ENCODE results near the gene ST7L.

Gene ST7L

DNA sequence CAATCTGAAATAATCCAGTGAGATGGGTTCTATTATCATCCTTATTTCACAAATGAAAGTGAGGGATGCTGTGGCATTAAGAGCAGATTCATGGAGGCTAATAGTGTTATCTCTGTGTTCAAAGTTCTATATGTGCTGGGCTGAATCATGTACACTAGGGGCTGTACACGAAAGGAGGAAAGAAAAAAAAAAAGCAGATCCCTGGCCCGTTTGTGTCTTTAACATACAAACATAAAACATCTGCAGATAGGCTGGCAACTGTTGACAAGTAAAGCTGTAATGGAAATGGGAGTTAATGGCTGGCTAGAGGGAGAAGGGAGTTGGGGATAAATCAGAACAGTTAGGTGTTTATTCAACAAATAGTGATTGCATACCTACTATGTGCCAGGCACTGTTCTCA is 107.0 kb downstream of the ST7L start:
- no peak overlapping the region for H3K4me3 ChIP-seq (ENCODE audit: low read length)
- TF ChIP-seq, protein P1, sequence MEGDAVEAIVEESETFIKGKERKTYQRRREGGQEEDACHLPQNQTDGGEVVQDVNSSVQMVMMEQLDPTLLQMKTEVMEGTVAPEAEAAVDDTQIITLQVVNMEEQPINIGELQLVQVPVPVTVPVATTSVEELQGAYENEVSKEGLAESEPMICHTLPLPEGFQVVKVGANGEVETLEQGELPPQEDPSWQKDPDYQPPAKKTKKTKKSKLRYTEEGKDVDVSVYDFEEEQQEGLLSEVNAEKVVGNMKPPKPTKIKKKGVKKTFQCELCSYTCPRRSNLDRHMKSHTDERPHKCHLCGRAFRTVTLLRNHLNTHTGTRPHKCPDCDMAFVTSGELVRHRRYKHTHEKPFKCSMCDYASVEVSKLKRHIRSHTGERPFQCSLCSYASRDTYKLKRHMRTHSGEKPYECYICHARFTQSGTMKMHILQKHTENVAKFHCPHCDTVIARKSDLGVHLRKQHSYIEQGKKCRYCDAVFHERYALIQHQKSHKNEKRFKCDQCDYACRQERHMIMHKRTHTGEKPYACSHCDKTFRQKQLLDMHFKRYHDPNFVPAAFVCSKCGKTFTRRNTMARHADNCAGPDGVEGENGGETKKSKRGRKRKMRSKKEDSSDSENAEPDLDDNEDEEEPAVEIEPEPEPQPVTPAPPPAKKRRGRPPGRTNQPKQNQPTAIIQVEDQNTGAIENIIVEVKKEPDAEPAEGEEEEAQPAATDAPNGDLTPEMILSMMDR (conservative IDR thresholded peaks at IDR 0.05; ENCODE audit: low read depth, low read length): no peak
- no peak for DNase-seq (ENCODE audit: low read depth)

DNA sequence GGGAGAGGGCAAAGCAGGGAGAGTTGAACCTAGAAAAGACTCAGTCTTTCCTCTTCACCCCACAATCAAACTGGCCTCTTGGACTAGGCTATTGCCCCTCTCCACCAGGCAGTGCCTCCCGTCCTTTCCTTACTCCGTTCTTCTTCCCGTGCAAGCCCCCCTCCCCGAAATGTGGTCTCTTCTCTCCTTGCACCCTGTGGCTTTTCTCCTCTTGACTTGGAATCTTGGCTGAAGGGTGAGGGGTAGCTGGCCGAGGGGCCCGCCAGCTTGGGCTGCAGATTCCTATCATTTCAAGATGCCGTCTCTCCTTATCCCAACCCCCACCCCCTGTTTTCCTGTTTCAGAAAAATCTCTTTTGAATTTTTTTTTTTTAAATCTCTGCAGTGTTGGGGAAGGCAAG is 108.6 kb downstream of the ST7L start:
- no peak for DNase-seq (ENCODE audit: low read depth)
- TF ChIP-seq, protein P1 (conservative IDR thresholded peaks at IDR 0.05; ENCODE audit: low read depth, low read length): no peak
- peak overlapping the region; percentile 56 for H3K4me3 ChIP-seq (ENCODE audit: low read length)

DNA sequence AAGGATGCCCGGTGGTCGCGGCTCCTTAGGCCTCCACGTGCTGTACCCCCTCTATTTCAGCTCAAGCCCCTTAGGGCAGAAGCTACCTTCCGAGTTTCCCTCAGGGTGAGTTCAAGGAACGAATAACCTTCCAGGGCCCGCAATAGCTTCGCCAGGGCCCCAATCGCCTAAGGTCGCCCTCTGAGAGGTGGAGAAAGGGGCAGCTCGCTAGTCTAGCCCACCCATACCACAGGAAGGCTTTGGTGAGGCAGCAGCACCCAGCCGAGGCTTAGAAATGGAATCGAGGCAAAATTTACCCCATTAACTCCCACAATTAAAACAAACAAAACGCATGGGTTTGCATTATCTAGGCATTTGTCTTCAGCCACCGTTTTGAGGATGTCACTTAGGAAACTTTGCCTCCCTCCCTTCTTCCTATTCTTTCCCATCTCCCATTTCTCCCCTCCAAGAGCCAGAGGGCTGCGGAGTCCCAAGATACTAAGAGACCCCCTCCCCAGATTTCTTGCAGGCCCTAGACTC is 109.2 kb downstream of the ST7L start:
- peak overlapping the region; percentile 56 for H3K4me3 ChIP-seq (ENCODE audit: low read length)
- TF ChIP-seq, protein P1 (conservative IDR thresholded peaks at IDR 0.05; ENCODE audit: low read depth, low read length): no peak
- no peak for DNase-seq (ENCODE audit: low read depth)

DNA sequence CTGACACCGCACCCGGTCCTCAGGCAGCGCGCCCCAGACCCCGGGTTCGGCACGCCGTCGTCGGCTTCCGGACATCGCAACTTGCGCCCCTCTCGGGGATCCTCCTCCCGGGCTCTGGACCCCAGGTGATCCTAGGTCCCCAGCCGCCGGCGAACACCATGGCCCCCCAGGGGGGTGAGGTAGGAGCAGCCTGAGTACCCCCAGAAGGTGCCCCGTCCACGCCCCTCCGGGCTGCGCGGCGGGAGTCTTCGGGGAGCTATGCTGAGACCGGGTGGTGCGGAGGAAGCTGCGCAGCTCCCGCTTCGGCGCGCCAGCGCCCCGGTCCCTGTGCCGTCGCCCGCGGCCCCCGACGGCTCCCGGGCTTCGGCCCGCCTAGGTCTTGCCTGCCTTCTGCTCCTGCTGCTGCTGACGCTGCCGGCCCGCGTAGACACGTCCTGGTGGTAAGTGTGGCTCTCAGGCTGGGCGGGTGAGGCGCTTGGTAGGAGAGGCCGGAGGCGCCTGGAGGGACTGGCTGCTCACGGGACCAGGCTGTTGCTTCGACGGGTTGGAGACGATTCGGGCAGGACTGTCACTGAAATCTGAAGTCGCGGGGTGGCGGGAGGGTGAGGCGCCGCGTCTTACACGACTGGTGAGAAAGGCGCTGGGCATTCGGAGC is 109.8 kb downstream of the ST7L start:
- peak overlapping the region; percentile 56 for H3K4me3 ChIP-seq (ENCODE audit: low read length)
- no peak for DNase-seq (ENCODE audit: low read depth)
- TF ChIP-seq, protein P1 (conservative IDR thresholded peaks at IDR 0.05; ENCODE audit: low read depth, low read length): no peak

DNA sequence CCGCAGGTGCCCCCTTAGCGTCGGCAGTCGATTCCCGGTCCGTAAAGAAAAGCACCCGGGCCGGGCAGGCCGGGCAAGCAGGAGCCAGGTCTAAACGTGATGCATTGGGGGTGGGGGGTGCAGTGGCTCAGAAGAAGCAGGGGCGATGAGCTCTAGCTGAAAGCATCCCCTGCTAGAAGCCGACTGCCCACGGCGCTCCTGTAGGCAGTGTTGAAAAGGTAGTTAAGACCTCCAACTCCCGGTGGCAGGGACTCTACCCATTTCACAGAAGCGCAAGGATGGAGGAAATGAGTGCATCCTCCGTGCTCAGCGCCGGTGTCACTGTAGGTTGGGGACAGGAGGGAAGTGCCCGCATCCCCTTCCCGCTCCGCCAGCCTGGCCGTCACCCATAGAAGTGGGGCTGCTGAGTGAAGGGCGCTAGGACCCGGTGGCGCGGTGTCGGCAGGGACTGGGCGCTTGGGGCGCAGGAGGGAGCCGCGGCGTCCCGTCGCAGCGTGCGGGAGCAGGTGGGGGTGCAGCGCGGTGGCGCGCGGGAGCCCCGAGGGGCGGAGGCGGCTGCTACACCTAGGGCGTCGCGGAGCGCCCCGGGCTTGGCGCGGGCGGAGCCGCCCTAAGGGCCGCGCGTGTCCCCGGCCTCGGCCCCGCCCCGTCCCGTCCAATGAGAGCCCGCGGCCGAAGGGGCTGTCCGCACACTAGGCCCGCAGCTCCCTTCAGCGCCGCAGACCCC is 110.5 kb downstream of the ST7L start, which contains the start of gene WNT2B:
WNT2B (plus strand) TSS at position 688 of the 727 bp plus-strand sequence. CDS start 298 bp downstream, outside the sequence.
- H3K4me3 ChIP-seq (ENCODE audit: low read length): peak within 1 kb of the TSS; percentile 56
- TF ChIP-seq, protein P1 (conservative IDR thresholded peaks at IDR 0.05; ENCODE audit: low read depth, low read length): no peak
- DNase-seq (ENCODE audit: low read depth): no peak

DNA sequence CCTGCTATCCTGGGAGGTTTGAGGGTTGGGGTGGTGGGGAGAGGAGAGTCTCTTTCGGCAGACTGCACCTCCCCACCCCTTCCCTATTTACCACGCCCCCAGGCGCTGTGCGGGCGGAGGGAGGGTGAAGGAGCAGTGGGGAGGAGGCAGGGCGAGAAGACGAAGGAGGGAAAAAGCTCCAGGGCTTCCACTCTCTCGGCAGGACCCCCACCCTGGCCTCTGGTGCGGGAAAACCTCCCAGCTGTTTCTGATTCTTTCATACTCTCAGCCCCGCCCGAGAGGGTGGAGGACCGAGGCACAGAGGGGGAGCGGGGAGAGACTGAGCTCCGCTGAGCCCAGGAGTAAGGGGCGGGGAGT is 111.0 kb downstream of the ST7L start:
- no peak for DNase-seq (ENCODE audit: low read depth)
- H3K4me3 ChIP-seq (ENCODE audit: low read length): peak overlapping the region; percentile 56
- TF ChIP-seq, protein P1 (conservative IDR thresholded peaks at IDR 0.05; ENCODE audit: low read depth, low read length): no peak
